Neural cell (in vitro differentiated cells): ENCODE results near the gene NES.

Experiments used
- EZH2 ChIP-seq: fragments of 200-600, 300-800 bp; shearing (Covaris generic), sonication (generic); IDR thresholded peaks from 2 replicates; pipeline ENCODE4 v1.6.1; 2014; ENCODE audit warnings: antibody characterized with exemption, low read length, borderline replicate concordance, mild to moderate bottlenecking; ENCODE audit not compliant: insufficient read depth, poor library complexity, severe bottlenecking
- POLR2AphosphoS5 ChIP-seq: IDR thresholded peaks from 2 replicates; pipeline ENCODE4 v1.6.1; 2012
- SMC3 ChIP-seq: fragments of 450-650 bp; conservative IDR thresholded peaks from 2 replicates; pipeline ENCODE4 v1.6.1; 2014; ENCODE audit warnings: antibody characterized with exemption, mild to moderate bottlenecking, moderate library complexity; ENCODE audit not compliant: poor library complexity
- TAF1 ChIP-seq: IDR thresholded peaks from 2 replicates; pipeline ENCODE4 v1.6.1; 2012; ENCODE audit warnings: low read depth
- TF ChIP-seq, protein P1 (sequence below): fragments of 450-650 bp; IDR thresholded peaks from 2 replicates; pipeline ENCODE4 v1.5.1; 2014; ENCODE audit warnings: antibody characterized with exemption, mild to moderate bottlenecking, moderate library complexity; ENCODE audit not compliant: poor library complexity, severe bottlenecking
- TF ChIP-seq, protein P2 (sequence below): IDR thresholded peaks from 2 replicates; pipeline ENCODE4 v1.6.1; 2012; ENCODE audit warnings: borderline replicate concordance

GRCh38 chr1:156667968-156668709 is 9.1 kb downstream of the NES start:
- TF ChIP-seq, protein P1, sequence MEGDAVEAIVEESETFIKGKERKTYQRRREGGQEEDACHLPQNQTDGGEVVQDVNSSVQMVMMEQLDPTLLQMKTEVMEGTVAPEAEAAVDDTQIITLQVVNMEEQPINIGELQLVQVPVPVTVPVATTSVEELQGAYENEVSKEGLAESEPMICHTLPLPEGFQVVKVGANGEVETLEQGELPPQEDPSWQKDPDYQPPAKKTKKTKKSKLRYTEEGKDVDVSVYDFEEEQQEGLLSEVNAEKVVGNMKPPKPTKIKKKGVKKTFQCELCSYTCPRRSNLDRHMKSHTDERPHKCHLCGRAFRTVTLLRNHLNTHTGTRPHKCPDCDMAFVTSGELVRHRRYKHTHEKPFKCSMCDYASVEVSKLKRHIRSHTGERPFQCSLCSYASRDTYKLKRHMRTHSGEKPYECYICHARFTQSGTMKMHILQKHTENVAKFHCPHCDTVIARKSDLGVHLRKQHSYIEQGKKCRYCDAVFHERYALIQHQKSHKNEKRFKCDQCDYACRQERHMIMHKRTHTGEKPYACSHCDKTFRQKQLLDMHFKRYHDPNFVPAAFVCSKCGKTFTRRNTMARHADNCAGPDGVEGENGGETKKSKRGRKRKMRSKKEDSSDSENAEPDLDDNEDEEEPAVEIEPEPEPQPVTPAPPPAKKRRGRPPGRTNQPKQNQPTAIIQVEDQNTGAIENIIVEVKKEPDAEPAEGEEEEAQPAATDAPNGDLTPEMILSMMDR, result no peak
- no peak for TF ChIP-seq EZH2
- TF ChIP-seq POLR2AphosphoS5, result no peak
- TF ChIP-seq TAF1, result no peak
- no peak for TF ChIP-seq SMC3
- TF ChIP-seq, protein P2, sequence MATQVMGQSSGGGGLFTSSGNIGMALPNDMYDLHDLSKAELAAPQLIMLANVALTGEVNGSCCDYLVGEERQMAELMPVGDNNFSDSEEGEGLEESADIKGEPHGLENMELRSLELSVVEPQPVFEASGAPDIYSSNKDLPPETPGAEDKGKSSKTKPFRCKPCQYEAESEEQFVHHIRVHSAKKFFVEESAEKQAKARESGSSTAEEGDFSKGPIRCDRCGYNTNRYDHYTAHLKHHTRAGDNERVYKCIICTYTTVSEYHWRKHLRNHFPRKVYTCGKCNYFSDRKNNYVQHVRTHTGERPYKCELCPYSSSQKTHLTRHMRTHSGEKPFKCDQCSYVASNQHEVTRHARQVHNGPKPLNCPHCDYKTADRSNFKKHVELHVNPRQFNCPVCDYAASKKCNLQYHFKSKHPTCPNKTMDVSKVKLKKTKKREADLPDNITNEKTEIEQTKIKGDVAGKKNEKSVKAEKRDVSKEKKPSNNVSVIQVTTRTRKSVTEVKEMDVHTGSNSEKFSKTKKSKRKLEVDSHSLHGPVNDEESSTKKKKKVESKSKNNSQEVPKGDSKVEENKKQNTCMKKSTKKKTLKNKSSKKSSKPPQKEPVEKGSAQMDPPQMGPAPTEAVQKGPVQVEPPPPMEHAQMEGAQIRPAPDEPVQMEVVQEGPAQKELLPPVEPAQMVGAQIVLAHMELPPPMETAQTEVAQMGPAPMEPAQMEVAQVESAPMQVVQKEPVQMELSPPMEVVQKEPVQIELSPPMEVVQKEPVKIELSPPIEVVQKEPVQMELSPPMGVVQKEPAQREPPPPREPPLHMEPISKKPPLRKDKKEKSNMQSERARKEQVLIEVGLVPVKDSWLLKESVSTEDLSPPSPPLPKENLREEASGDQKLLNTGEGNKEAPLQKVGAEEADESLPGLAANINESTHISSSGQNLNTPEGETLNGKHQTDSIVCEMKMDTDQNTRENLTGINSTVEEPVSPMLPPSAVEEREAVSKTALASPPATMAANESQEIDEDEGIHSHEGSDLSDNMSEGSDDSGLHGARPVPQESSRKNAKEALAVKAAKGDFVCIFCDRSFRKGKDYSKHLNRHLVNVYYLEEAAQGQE, result no peak
